Keratinocyte (primary cell): ENCODE measurements around the gene ADISSP. TPM values are rescaled to one million over a fixed set of nuclear protein-coding genes. Genes with fewer than 3 reads are reported as not detected.

Experiments used
- DNase-seq: peaks from one replicate; pipeline ENCODE4 v3.0.0-alpha.2; 2011; ENCODE audit warnings: low read depth, missing footprints, low spot score
- FAIRE-seq: peaks from 2 replicates; lab custom pipeline; 2011; peaks lifted over from hg19 to GRCh38; lab: Jason Lieb, UNC
- H2AFZ ChIP-seq: 2 replicates; pipeline ENCODE4 v1.6.0; 2012; ENCODE audit warnings: low read length, control low read depth, inconsistent platforms; ENCODE audit not compliant: control insufficient read depth
- H3K27ac ChIP-seq: 2 replicates; pipeline ENCODE4 v1.5.1; 2011; ENCODE audit warnings: low read length; ENCODE audit not compliant: control insufficient read depth, insufficient read depth
- H3K27me3 ChIP-seq: 3 replicates; pipeline ENCODE4 v1.6.0; 2011; ENCODE audit warnings: low read length; ENCODE audit not compliant: control insufficient read depth, insufficient read depth; ENCODE audit errors: extremely low read depth
- H3K36me3 ChIP-seq, 2 experiments: 2 replicates in 1 of 2; 3 replicates in 1 of 2; pipeline ENCODE4 v1.5.1; 2011; ENCODE audit warnings: low read length in 2 of 2, mild to moderate bottlenecking in 1 of 2; ENCODE audit not compliant: control insufficient read depth in 2 of 2, insufficient read depth in 2 of 2; ENCODE audit errors: extremely low read depth in 1 of 2
- H3K4me1 ChIP-seq: 3 replicates; pipeline ENCODE4 v1.5.1; 2011; ENCODE audit warnings: low read length; ENCODE audit not compliant: control insufficient read depth, insufficient read depth; ENCODE audit errors: extremely low read depth
- H3K4me2 ChIP-seq: 3 replicates; pipeline ENCODE4 v1.6.0; 2011; ENCODE audit warnings: low read depth, low read length; ENCODE audit not compliant: control insufficient read depth, insufficient read depth; ENCODE audit errors: extremely low read depth
- H3K4me3 ChIP-seq, 3 experiments: fragments of 200-600 bp in 1 of 3; sonication (generic) in 1 of 3; 2 replicates in 2 of 3; 3 replicates in 1 of 3; pipeline ENCODE4 v1.5.1; 2011 to 2016; ENCODE audit warnings: low read length in 3 of 3, mild to moderate bottlenecking in 3 of 3, control low read depth in 2 of 3, inconsistent platforms in 1 of 3, low read depth in 1 of 3, mixed read lengths in 1 of 3, mixed run types in 1 of 3, moderate library complexity in 1 of 3; ENCODE audit not compliant: control insufficient read depth in 2 of 3, insufficient read depth in 2 of 3; ENCODE audit errors: extremely low read depth in 1 of 3
- H3K79me2 ChIP-seq: 2 replicates; pipeline ENCODE4 v1.6.0; 2012; ENCODE audit warnings: low read length; ENCODE audit not compliant: control insufficient read depth, insufficient read depth
- H3K9ac ChIP-seq: 3 replicates; pipeline ENCODE4 v1.6.0; 2011; ENCODE audit warnings: low read length; ENCODE audit not compliant: control insufficient read depth, insufficient read depth; ENCODE audit errors: extremely low read depth
- H3K9me1 ChIP-seq: 3 replicates; pipeline ENCODE4 v1.6.0; 2011; ENCODE audit warnings: low read length; ENCODE audit not compliant: control insufficient read depth, insufficient read depth; ENCODE audit errors: extremely low read depth
- H3K9me3 ChIP-seq: 2 replicates; pipeline ENCODE4 v1.5.1; 2012; ENCODE audit warnings: low read depth, low read length; ENCODE audit not compliant: control insufficient read depth
- H4K20me1 ChIP-seq: 3 replicates; pipeline ENCODE4 v1.6.0; 2011; ENCODE audit warnings: low read length; ENCODE audit not compliant: control insufficient read depth, insufficient read depth; ENCODE audit errors: extremely low read depth
- EZH2 ChIP-seq: IDR thresholded peaks from one replicate; pipeline ENCODE4 v1.6.1; 2012; ENCODE audit warnings: inconsistent platforms, mild to moderate bottlenecking, low read length, moderate library complexity
- dilution Hi-C: fragments of 300-500 bp; cut with MboI; formaldehyde crosslinking; loops from one replicate; pipeline ENCODE4 v1.7.0; 2020; ENCODE audit warnings: low sequenced_read_pairs; ENCODE audit not compliant: extremely low pct_ligation_motif_present
- polyA plus RNA-seq, 5 experiments: library from polyadenylated mRNA; depleted of rRNA in 3 of 5; stranded (reverse) in 3 of 5; stranded (forward) in 1 of 5; unstranded in 1 of 5; fragments of >200 nt; gene quantifications; 1 replicate in 1 of 5; 2 replicates in 3 of 5; 3 replicates in 1 of 5; pipeline versions ENCODE4 v1.2.1 to v1.2.3, GENCODE V29; 2011 to 2012; ENCODE audit warnings: missing spikeins in 2 of 5, low read depth in 1 of 5, low replicate concordance in 1 of 5
- TF ChIP-seq, protein P1 (sequence below), 3 experiments: IDR thresholded peaks in 1 of 3; conservative IDR thresholded peaks in 1 of 3; optimal IDR thresholded peaks in 1 of 3; 2 replicates in 2 of 3; 3 replicates in 1 of 3; pipeline versions ENCODE3 to v1.5.1; 2011; ENCODE audit warnings: low read length in 3 of 3, mild to moderate bottlenecking in 3 of 3, moderate library complexity in 2 of 3, control low read depth in 1 of 3, inconsistent platforms in 1 of 3; ENCODE audit not compliant: insufficient read depth in 2 of 3; ENCODE audit errors: extremely low read depth in 1 of 3

The ADISSP gene
- polyA plus RNA-seq, 1 donor (not counting 4 experiments of a cell fraction or from before 2014, with no cell fraction given), result 28.2 TPM

DNA sequence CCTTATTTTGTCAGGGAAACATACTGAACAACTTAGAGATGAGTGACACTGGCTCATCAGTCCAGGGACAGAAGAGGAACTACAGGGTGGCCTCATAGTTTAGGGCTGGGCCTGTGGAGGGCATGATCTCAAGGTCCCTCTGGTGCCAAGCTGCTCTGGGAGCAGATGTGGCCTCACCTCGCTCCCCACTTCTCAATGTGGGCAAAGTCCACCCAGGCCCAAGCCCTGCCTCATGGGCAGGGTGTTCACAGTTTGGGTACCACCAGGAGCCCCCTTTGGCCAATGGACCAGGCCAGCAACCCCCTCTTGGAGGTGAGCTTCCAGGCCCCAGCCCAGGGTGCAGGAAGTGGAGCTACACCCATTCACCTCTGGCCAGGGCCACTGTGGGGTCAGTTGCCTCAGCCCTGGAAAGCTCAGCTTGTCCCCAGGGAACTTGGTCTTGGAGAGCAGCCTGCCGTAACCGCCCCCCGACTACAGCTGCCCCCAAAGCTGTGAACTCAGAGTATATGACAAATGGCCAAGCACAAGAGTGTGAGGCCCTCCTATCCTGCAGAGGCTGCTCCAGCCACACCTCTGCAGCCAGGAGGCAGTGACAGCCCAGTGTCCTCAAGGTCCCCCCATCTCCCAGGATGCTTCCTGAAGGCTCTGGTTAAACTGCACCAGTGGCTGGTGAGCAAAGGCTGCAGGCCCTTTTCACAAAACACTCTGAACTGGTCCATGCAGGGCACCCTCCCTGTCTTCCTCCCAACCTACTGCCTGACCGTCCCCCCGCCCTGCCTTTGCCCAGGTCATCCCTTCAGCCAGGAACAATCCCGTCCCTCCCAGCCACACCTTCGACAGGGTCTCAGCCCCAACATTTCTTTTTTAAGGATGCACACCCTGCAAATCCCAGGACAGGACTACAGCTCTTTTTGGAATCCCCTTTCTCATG is 3.6 kb downstream of the ADISSP start:
- H3K36me3 ChIP-seq, result peaks cover 4 to 10% of the 10 kb centered on the region in 2 experiments
- dilution Hi-C loops, result no loop called here
- no peaks in the 10 kb centered on the region for H4K20me1 ChIP-seq
- DNase-seq (no peak), FAIRE-seq (no peak)
- peaks cover 18% of the 10 kb centered on the region for H3K4me1 ChIP-seq
- no peaks in the 10 kb centered on the region for H3K9me3 ChIP-seq
- TF ChIP-seq EZH2, result no peak
- TF ChIP-seq, protein P1, sequence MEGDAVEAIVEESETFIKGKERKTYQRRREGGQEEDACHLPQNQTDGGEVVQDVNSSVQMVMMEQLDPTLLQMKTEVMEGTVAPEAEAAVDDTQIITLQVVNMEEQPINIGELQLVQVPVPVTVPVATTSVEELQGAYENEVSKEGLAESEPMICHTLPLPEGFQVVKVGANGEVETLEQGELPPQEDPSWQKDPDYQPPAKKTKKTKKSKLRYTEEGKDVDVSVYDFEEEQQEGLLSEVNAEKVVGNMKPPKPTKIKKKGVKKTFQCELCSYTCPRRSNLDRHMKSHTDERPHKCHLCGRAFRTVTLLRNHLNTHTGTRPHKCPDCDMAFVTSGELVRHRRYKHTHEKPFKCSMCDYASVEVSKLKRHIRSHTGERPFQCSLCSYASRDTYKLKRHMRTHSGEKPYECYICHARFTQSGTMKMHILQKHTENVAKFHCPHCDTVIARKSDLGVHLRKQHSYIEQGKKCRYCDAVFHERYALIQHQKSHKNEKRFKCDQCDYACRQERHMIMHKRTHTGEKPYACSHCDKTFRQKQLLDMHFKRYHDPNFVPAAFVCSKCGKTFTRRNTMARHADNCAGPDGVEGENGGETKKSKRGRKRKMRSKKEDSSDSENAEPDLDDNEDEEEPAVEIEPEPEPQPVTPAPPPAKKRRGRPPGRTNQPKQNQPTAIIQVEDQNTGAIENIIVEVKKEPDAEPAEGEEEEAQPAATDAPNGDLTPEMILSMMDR (optimal IDR thresholded peaks at IDR 0.05 in 1 of 3, IDR thresholded peaks at IDR 0.05 in 1 of 3, conservative IDR thresholded peaks at IDR 0.05 in 1 of 3; ENCODE audit: extremely low read depth in 1 of 3, insufficient read depth in 2 of 3, low read length in 3 of 3), result no peak
- H3K4me3 ChIP-seq, result no peak overlapping the region
- H3K79me2 ChIP-seq, result peaks cover 20% of the 10 kb centered on the region
- H3K27ac ChIP-seq, result no peak overlapping the region
- no peaks in the 10 kb centered on the region for H3K9me1 ChIP-seq
- no peak overlapping the region for H3K9ac ChIP-seq
- H3K27me3 ChIP-seq, result no peaks in the 10 kb centered on the region
- no peak overlapping the region for H2AFZ ChIP-seq
- H3K4me2 ChIP-seq, result no peak overlapping the region

DNA sequence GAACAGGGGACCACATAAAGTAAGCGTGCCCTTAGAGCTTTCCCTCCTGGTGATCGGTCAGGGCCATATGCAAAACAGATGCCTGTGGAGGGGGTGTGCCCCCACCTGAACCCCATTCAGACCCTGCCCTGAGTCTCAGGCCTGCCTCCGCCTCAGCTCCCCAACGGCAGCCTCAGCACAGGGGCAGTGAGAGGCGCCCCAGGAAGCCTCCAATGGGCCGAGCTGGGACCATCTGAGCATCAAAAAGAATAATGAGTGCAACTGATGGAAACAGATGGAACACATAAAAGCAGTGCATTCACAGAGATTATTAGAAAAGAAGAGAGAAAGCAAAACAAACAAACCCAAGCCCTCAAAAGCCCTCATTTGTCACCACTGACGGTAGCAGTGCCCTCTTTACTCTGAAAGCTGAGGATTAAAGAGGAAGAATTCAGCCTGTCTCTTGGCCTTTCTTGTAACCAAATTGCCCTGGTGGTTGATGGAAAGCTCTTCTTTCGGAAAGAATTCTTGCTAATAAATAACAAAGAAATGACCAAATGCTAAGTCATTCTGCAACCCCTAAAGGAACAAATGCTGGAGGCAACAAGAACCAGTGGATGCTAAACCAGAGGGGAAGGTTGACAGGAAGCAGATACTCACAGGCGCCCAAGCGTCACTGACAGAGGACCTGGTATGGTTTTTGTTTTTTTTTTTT is 6.8 kb downstream of the ADISSP start:
- Histone ChIP-seq H4K20me1 (no peaks in the 10 kb centered on the region), H3K9me1 (no peaks in the 10 kb centered on the region), H2AFZ (no peak overlapping the region), H3K9me3 (no peaks in the 10 kb centered on the region), H3K36me3 (peaks cover 4 to 16% of the 10 kb centered on the region in 2 experiments), H3K4me3 (no peak overlapping the region), H3K4me1 (no peaks in the 10 kb centered on the region), H3K9ac (no peak overlapping the region), H3K27me3 (no peaks in the 10 kb centered on the region), H3K79me2 (peaks cover 7% of the 10 kb centered on the region), H3K4me2 (no peak overlapping the region), H3K27ac (no peak overlapping the region)
- dilution Hi-C loops, result no loop called here
- no peak for FAIRE-seq
- no peak for DNase-seq
- TF ChIP-seq, protein P1 (optimal IDR thresholded peaks at IDR 0.05 in 1 of 3, IDR thresholded peaks at IDR 0.05 in 1 of 3, conservative IDR thresholded peaks at IDR 0.05 in 1 of 3; ENCODE audit: extremely low read depth in 1 of 3, insufficient read depth in 2 of 3, low read length in 3 of 3), result no peak
- no peak for TF ChIP-seq EZH2
